Cardiac muscle cell (in vitro differentiated cells and primary cell): ENCODE measurements around the gene RUSC1. TPM values are rescaled to one million over a fixed set of nuclear protein-coding genes. Genes with fewer than 3 reads are reported as not detected.
A peak's percentile ranks its signal among the peaks of the same experiment; 100 is the strongest.

Experiments used
- DNase-seq, 2 donors: peaks; one replicate each; pipeline versions ENCODE4 v3.0.0 to v3.0.0-alpha.2; 2010 to 2017; ENCODE audit warnings: low read depth in 1 of 2, low spot score in 1 of 2
- H3K27ac ChIP-seq: fragments of 200-600 bp; sonication (generic); 2 replicates; pipeline ENCODE4 v1.5.1; 2016
- H3K27me3 ChIP-seq: fragments of 200-600 bp; sonication (generic); 2 replicates; pipeline ENCODE4 v1.6.0; 2016; ENCODE audit warnings: control low read depth
- H3K36me3 ChIP-seq: fragments of 200-600 bp; sonication (generic); 2 replicates; pipeline ENCODE4 v1.5.1; 2016; ENCODE audit warnings: control low read depth
- H3K4me1 ChIP-seq: fragments of 200-600 bp; sonication (generic); 2 replicates; pipeline ENCODE4 v1.8.1; 2017; ENCODE audit warnings: low read depth, mild to moderate bottlenecking, mixed run types
- H3K4me3 ChIP-seq: fragments of 200-600 bp; sonication (generic); 2 replicates; pipeline ENCODE4 v1.5.1; 2016; ENCODE audit warnings: mild to moderate bottlenecking
- H3K9me3 ChIP-seq: fragments of 200-600 bp; sonication (generic); 2 replicates; pipeline ENCODE4 v1.5.1; 2017; ENCODE audit warnings: low read depth, mild to moderate bottlenecking, control low read depth
- CTCF ChIP-seq: IDR thresholded peaks from 2 replicates; pipeline ENCODE4 v1.5.1; 2012; ENCODE audit warnings: low read depth, mild to moderate bottlenecking, low read length
- polyA plus RNA-seq: library from polyadenylated mRNA; unstranded; fragments of >200 nt; fragmentation: Nextera tagmentation; extraction: Ambion mirVana; gene quantifications from 2 replicates; pipeline ENCODE4 v1.2.1, GENCODE V29; 2016
- total RNA-seq: library from RNA; depleted of rRNA; stranded (reverse); fragments of >200 nt; gene quantifications from 2 replicates; pipeline ENCODE4 v1.2.3, GENCODE V29; 2016

RUSC1 gene
- total and polyA plus RNA-seq, 2 experiments from 2014 or later = 25.9 to 44.4 TPM

GRCh38 chr1:155321639-155322503 lies 1.2 kb downstream of the RUSC1 start:
- peak in 1 of 2 donors; percentile 4 for DNase-seq
- peaks cover 8% of the 10 kb centered on the region for H3K4me1 ChIP-seq
- no peak overlapping the region for H3K27ac ChIP-seq
- no peaks in the 10 kb centered on the region for H3K9me3 ChIP-seq
- H3K36me3 ChIP-seq = peaks cover 8% of the 10 kb centered on the region
- no peak for TF ChIP-seq CTCF
- peak overlapping the region; percentile 61 for H3K4me3 ChIP-seq
- H3K27me3 ChIP-seq = no peaks in the 10 kb centered on the region

GRCh38 chr1:155322571-155322952 lies 1.9 kb downstream of the RUSC1 start:
- DNase-seq = peak; percentile 30 to 48
- Histone ChIP-seq H3K4me1 (peaks cover 8% of the 10 kb centered on the region), H3K9me3 (no peaks in the 10 kb centered on the region), H3K27ac (peak overlapping the region; percentile 84), H3K27me3 (no peaks in the 10 kb centered on the region), H3K4me3 (peak overlapping the region; percentile 61), H3K36me3 (peaks cover 8% of the 10 kb centered on the region)
- TF ChIP-seq CTCF = no peak

- Histone ChIP-seq H3K36me3 (peaks cover 8% of the 10 kb centered on the region), H3K27ac (peak overlapping the region; percentile 84), H3K4me3 (peak overlapping the region; percentile 61), H3K27me3 (no peaks in the 10 kb centered on the region), H3K9me3 (no peaks in the 10 kb centered on the region), H3K4me1 (peaks cover 8% of the 10 kb centered on the region)
- DNase-seq = peak; percentile 93 to 98
- TF ChIP-seq CTCF = peak; percentile 89
Observed at GRCh38 chr1:155322953-155323728, 2.4 kb downstream of the RUSC1 start.

- Histone ChIP-seq H3K27ac (peak overlapping the region; percentile 78), H3K27me3 (no peaks in the 10 kb centered on the region), H3K36me3 (peaks cover 7% of the 10 kb centered on the region), H3K4me1 (peaks cover 8% of the 10 kb centered on the region), H3K4me3 (peak overlapping the region; percentile 61), H3K9me3 (no peaks in the 10 kb centered on the region)
- DNase-seq = peak; percentile 90 to 94
- TF ChIP-seq CTCF = no peak
Observed at GRCh38 chr1:155323729-155324036, 3.0 kb downstream of the RUSC1 start.

GRCh38 chr1:155324037-155324716 lies 3.5 kb downstream of the RUSC1 start:
- no peak for TF ChIP-seq CTCF
- Histone ChIP-seq H3K9me3 (no peaks in the 10 kb centered on the region), H3K27me3 (no peaks in the 10 kb centered on the region), H3K36me3 (peaks cover 3% of the 10 kb centered on the region), H3K4me3 (peak overlapping the region; percentile 61), H3K27ac (peak overlapping the region; percentile 78), H3K4me1 (peaks cover 8% of the 10 kb centered on the region)
- DNase-seq = peak; percentile 96 to 98
